ENCODE results near the gene CCDC134. TPM values are rescaled to one million over a fixed set of nuclear protein-coding genes. Genes with fewer than 3 reads are reported as not detected.

Gene CCDC134
- total and polyA plus RNA-seq, 9 of the 15 experiments (the other 6 are each of a cell fraction or from before 2014, with no cell fraction given), result 0.56 to 11.9 (median 5.3) TPM

DNA sequence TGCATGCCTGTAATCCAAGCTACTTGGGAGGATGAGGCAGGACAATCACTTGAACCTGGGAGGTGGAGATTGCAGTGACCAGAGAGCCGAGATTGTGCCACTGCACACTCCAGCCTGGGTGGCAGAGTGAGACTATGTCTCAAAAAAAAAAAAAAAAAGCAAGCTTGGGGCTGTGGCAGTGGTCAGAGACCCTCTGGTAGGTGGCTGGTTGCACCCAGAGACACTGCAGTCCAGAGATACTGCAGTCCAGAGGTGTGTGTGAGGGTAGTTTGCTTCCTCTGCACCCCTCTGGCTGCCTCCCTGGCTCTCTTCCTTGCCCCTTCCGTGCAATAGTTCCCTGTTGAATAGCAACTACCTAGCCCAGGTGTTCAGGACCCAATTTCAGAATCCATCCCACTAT lies 1.7 kb upstream of the CCDC134 start:
- intact Hi-C loops (cut with micrococcal nuclease), result no loop called here
- Histone ChIP-seq H4K20me1 (replicated peaks; ENCODE audit: control insufficient read depth, insufficient read depth, low read length) (no peaks in the 10 kb centered on the region), H3K36me3 (ENCODE audit: control insufficient read depth, insufficient read depth, low read length) (no peaks in the 10 kb centered on the region), H3K4me1 (replicated peaks in 1 of 2; ENCODE audit: control insufficient read depth in 2 of 2, insufficient read depth in 2 of 2, low read length in 2 of 2) (peaks cover 13 to 20% of the 10 kb centered on the region in 2 experiments; a peak in 4 of 5 replicates), H3K4me2 (ENCODE audit: insufficient read depth, low read length) (0 out of 2 replicates have a peak overlapping the region, but pooled peaks have one; percentile 91), H3K27me3 (ENCODE audit: control insufficient read depth in 2 of 2, insufficient read depth in 2 of 2, low read length in 2 of 2) (no peaks in the 10 kb centered on the region), H3K27ac (ENCODE audit: extremely low read depth, low read depth, low read length) (no peak overlapping the region), H3K9ac (ENCODE audit: insufficient read depth in 1 of 2, low read depth in 2 of 2, low read length in 2 of 2) (no peak overlapping the region), H3K9me3 (replicated peaks; ENCODE audit: control insufficient read depth, insufficient read depth, low read depth, low read length) (no peaks in the 10 kb centered on the region), H3K9me1 (ENCODE audit: control insufficient read depth, insufficient read depth, low read length) (no peaks in the 10 kb centered on the region), H3K79me2 (ENCODE audit: control insufficient read depth, insufficient read depth, low read length) (peaks cover 25% of the 10 kb centered on the region), H2AFZ (ENCODE audit: low read depth, low read length) (no peak overlapping the region), H3K4me3 (no peak overlapping the region)
- DNase-seq (ENCODE audit: extremely low read depth in 1 of 4, low spot score in 3 of 4) (no peak), ATAC-seq (no peak), FAIRE-seq (no peak)
- in situ Hi-C loops (cut with MboI), result no loop called here
- TF ChIP-seq ZNF77 (CRISPR knock-in tag; IDR thresholded peaks at IDR 0.05), result no peak
- TF ChIP-seq PHF8 (IDR thresholded peaks at IDR 0.05; ENCODE audit: borderline replicate concordance, low read length), result no peak
- no peak for TF ChIP-seq KLF6 (CRISPR knock-in tag; IDR thresholded peaks at IDR 0.05; ENCODE audit: borderline replicate concordance)
- TF ChIP-seq, protein P1, sequence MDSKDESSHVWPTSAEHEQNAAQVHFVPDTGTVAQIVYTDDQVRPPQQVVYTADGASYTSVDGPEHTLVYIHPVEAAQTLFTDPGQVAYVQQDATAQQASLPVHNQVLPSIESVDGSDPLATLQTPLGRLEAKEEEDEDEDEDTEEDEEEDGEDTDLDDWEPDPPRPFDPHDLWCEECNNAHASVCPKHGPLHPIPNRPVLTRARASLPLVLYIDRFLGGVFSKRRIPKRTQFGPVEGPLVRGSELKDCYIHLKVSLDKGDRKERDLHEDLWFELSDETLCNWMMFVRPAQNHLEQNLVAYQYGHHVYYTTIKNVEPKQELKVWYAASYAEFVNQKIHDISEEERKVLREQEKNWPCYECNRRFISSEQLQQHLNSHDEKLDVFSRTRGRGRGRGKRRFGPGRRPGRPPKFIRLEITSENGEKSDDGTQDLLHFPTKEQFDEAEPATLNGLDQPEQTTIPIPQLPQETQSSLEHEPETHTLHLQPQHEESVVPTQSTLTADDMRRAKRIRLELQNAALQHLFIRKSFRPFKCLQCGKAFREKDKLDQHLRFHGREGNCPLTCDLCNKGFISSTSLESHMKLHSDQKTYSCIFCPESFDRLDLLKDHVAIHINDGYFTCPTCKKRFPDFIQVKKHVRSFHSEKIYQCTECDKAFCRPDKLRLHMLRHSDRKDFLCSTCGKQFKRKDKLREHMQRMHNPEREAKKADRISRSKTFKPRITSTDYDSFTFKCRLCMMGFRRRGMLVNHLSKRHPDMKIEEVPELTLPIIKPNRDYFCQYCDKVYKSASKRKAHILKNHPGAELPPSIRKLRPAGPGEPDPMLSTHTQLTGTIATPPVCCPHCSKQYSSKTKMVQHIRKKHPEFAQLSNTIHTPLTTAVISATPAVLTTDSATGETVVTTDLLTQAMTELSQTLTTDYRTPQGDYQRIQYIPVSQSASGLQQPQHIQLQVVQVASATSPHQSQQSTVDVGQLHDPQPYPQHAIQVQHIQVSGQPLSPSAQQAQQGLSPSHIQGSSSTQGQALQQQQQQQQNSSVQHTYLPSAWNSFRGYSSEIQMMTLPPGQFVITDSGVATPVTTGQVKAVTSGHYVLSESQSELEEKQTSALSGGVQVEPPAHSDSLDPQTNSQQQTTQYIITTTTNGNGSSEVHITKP (IDR thresholded peaks at IDR 0.05; ENCODE audit: partially characterized antibody), result peak; percentile 24
- CTCF ChIA-PET (ENCODE audit: low intra/inter-chr PET ratio), result no interaction called here
- 86% methylated on average over 1 of the region's 2 CpGs for WGBS (ENCODE audit: insufficient coverage, low coverage, missing lambda C conversion rate)
- POLR2A ChIA-PET, result interaction anchor here (1.1 to 2.1 kb wide), 3 partner anchors 12 to 24 kb away, joined by 3 to 6 read pairs (median 3); no protein-coding TSS in a partner anchor
- no TSS peak for BruUV-seq (replicated peaks)

Measured in K562 (cell line).